Testis (tissue), 2 donors: ENCODE data around the gene PRDX6.

Source experiments
- CTCF ChIP-seq, 3 experiments: fragments of 450-650 bp in 2 of 3; fragments of 200-600 bp in 1 of 3; sonication (generic) in 1 of 3; IDR thresholded peaks; one replicate each; pipeline ENCODE4 v1.5.1; 2016 to 2019; ENCODE audit warnings: antibody characterized with exemption in 3 of 3, mild to moderate bottlenecking in 2 of 3, moderate library complexity in 1 of 3
- POLR2A ChIP-seq: fragments of 450-650 bp; IDR thresholded peaks from one replicate; pipeline ENCODE4 v1.6.1; 2017; ENCODE audit warnings: antibody characterized with exemption, mild to moderate bottlenecking, moderate library complexity

GRCh38 chr1:173477286-173478093, at the start of gene PRDX6:
- TF ChIP-seq CTCF (IDR thresholded peaks at IDR 0.05) (no peak), POLR2A (peak; percentile 68)
